Activated T-cell treated with anti-CD3 and anti-CD28 coated beads, Interleukin-2, amount 50 U/mL, for 48 hours (primary cell): ENCODE data around the gene BCR.

Source experiments
- DNase-seq, 2 experiments: peaks; one replicate each; pipeline ENCODE4 v3.0.0-alpha.2; 2020

Gene BCR

DNA sequence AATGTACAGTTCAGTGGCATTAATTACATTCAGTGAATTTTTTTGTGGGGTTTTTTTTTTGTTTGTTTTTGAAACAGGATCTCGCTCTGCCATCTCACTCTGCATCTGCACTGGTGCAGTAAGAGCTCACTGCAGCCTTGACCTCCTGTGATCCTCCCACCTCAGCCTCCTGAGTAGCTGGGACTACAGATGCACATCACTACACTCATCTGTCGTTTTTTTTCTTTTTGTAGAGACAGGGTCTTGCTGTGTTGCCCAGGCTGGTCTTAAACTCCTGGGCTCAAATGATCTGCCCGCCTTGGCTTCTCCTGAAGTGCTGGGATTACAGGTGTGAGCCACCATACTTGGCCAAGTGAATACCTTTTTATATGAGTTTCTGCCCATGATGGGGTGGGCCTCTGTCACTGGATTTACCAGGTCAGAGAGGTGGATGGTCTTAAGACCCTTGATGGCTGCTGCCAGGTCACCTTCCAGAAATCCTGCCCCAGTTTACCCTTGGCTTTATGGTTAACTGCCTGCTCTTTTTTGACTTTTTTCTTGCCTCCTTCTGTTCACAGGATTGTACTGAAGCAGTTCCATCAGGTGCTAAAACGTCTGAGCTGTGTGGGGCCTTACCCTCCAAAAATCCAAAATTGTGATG lies 22.6 kb downstream of the BCR start:
- no peak for DNase-seq

GRCh38 chr22:23203452-23204124 lies 23.3 kb downstream of the BCR start:
- DNase-seq: no peak

DNA sequence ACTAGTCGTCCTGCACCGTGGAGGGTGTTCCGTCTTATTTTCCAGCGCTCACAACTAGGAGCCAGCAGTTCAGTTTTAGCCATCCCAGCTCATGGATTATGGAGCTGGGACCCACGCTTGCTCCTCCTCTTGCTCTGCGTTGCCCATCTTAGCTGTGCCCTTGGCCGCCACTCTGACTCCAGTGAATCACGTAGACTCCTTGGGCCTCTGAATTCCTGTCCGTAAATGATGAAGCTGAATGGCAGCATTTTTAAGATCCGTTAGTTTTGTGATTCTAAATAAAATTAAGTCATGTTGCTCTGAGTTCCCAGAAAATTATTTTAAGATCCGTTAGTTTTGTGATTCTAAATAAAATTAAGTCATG lies 23.8 kb downstream of the BCR start:
- DNase-seq: no peak

- DNase-seq: no peak
These were observed 24.3 kb downstream of the BCR start for GRCh38 chr22:23204541-23205157.

GRCh38 chr22:23205339-23206049 lies 25.2 kb downstream of the BCR start:
- DNase-seq: no peak

GRCh38 chr22:23206915-23207314 lies 26.6 kb downstream of the BCR start:
- DNase-seq: no peak

GRCh38 chr22:23207729-23208393 lies 27.6 kb downstream of the BCR start:
- DNase-seq: no peak

DNA sequence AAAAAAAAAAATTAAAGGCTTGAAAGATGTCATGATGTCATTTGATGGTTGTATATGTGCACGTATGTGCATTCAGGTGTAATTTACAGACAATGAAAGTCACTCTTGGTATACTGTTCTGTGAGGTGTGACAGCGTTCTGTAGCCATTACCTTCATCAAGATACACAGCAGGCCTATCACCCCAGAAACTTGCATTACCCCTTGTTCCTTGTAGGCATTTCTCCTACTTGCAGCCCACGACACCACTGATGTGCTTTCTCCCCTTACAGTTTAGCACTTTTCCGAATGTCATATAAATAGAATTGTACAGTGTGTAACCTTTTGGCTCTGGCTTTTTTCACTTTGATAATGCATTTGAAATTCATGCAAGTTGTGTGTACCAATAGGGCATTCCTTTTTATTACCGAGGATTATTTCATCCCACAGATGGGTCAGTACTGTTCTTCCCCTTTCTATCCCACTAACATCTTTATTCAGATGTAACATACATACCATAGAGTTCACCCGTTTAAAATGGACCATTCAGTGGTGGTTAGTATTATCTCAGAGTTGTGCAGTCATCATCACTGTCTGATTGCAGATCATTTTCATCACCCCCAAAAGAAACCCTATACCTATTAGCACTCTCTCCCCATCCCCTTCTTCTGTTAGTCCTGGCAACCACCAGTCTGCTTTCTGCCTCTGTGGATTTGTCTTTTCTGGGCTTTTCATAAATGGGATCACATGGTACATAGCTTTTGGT lies 30.3 kb downstream of the BCR start:
- no peak for DNase-seq

GRCh38 chr22:23211622-23212021 lies 31.3 kb downstream of the BCR start:
- no peak for DNase-seq

GRCh38 chr22:23212061-23213021 lies 32.0 kb downstream of the BCR start:
- DNase-seq: no peak

- DNase-seq: no peak
These were observed 32.8 kb downstream of the BCR start for GRCh38 chr22:23213022-23213555.

DNA sequence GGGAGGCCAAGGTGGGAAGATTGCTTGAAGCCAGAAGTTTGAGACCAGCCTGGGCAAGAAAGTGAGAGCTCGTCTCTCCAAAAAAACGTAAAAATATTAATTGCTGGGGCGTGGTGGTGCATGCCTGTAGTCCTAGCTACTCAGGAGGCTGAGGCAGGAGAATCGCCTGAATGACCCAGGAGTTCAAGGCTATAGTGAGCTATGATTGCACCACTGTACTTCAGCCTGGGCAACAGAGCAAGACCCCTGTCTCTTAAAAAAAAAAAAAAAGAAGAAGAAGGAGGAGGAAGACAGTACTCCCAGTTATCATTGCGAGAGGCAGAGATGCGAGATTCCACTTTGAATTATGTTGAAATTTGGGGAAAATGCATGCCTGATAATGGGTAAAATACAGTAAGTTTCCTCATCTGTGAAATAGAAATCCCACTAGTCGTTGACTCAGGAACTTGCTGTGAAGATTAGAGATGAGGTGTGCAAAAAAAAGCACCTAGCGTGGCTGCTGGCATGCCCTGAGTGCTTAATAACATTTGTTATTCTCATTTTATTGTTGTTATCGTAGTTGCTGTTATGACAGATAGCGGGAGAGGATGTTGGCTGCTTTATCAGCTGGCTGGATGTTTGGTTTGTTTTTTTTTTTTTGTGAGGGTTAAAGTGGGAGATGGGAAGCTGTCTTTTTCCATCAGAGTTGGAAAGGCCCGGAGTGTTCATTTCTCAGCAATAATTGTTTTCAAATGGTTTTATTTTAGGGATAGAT lies 33.4 kb downstream of the BCR start:
- no peak for DNase-seq

DNA sequence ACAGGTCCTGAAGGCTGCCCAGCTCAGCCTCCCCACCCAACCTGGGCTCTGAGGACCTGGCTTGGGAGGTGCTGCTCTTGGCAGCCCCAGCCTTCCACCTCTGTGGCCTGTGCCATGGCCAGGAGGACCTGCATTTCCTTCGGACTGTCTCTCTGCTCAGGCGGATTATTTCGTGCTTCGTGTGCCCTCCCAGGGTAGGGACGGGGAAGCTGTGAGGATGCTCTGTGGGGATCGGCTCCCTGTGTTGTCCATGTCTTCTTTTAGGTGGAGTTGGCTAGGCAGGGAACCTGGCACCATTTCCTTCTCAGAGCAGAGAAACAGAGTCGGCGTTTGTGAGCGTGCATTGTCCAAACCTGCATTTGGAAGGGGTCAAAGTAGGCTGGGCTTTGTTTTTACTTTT lies 34.1 kb downstream of the BCR start:
- no peak for DNase-seq

GRCh38 chr22:23215294-23216241 lies 35.3 kb downstream of the BCR start:
- DNase-seq: no peak

- peak; percentile 65 to 73 for DNase-seq
These were observed 36.3 kb downstream of the BCR start for GRCh38 chr22:23216461-23217170.

- DNase-seq: no peak
These were observed 37.1 kb downstream of the BCR start for GRCh38 chr22:23217171-23218052.
